SK-N-SH (cell line): ENCODE results near the gene POGLUT3.

Experiments used
- CTCF ChIP-seq: fragments of 200-600 bp; sonication (generic); IDR thresholded peaks from 2 replicates; pipeline ENCODE4 v1.6.1; 2017; ENCODE audit warnings: antibody characterized with exemption, mild to moderate bottlenecking, moderate library complexity
- EZH2phosphoT487 ChIP-seq: fragments of 200-600 bp; sonication (generic); IDR thresholded peaks from 2 replicates; pipeline ENCODE4 v1.6.1; 2017; ENCODE audit warnings: low read depth, mixed run types, mild to moderate bottlenecking, antibody characterized with exemption, moderate library complexity, borderline replicate concordance
- GATA2 ChIP-seq: sonication (generic); formaldehyde crosslinking; IDR thresholded peaks from 2 replicates; pipeline ENCODE4 v1.5.0; 2020; ENCODE audit warnings: mild to moderate bottlenecking, missing genetic modification reagents
- NRF1 ChIP-seq: IDR thresholded peaks from 2 replicates; pipeline ENCODE4 v1.6.1; 2012; ENCODE audit warnings: low read depth, mild to moderate bottlenecking, low read length
- POLR2AphosphoS5 ChIP-seq: IDR thresholded peaks from 2 replicates; pipeline ENCODE4 v1.6.1; 2012; ENCODE audit warnings: low read depth, low read length
- REST ChIP-seq: IDR thresholded peaks from 2 replicates; pipeline ENCODE4 v1.6.1; 2012; ENCODE audit warnings: mild to moderate bottlenecking, low read depth, low read length, moderate library complexity
- TEAD4 ChIP-seq: IDR thresholded peaks from 2 replicates; pipeline ENCODE4 v1.4.0; 2012; ENCODE audit warnings: mild to moderate bottlenecking, borderline replicate concordance; ENCODE audit not compliant: insufficient read depth
- YY1 ChIP-seq: IDR thresholded peaks from 2 replicates; pipeline ENCODE4 v1.4.0; 2012; ENCODE audit warnings: low read depth, mild to moderate bottlenecking
- TF ChIP-seq, protein P1 (sequence below): IDR thresholded peaks from 2 replicates; pipeline ENCODE4 v1.4.0; 2012; ENCODE audit warnings: low read depth

DNA sequence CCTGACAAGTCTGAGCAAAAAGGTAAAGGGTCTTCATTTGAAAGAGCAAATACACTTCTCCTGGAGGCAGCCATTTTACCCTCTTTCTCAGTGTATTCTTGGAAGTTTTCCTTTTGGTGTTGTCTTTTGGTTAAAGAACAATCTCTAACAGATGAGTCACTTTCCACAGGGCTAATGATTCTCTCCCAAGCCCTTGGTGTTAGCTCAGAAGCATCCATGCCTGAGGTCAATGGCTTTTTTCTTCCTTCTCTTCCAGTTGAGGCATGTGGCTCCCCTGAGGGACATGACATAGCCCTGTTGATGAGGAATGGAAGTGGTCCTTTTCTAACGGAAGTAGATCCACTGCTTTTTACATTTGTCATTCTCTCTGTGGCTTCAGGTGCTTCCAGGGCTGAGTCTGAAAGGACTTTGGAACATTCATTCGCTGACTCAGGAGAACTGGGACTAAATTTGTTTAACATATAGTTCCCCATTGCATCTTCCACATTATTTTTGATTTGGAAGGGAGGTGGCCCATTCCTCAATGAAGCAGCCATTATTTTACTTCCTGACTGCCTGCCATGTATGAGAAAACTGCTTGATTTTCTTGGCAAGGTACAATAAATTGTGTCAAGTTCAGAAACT is 13.8 kb upstream of the POGLUT3 start:
- TF ChIP-seq YY1: no peak
- no peak for TF ChIP-seq REST
- no peak for TF ChIP-seq CTCF
- TF ChIP-seq GATA2 (CRISPR knock-in tag): no peak
- TF ChIP-seq TEAD4: no peak
- TF ChIP-seq, protein P1, sequence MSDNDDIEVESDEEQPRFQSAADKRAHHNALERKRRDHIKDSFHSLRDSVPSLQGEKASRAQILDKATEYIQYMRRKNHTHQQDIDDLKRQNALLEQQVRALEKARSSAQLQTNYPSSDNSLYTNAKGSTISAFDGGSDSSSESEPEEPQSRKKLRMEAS: no peak
- no peak for TF ChIP-seq POLR2AphosphoS5
- TF ChIP-seq NRF1: no peak
- no peak for TF ChIP-seq EZH2phosphoT487
